Ectodermal cell (in vitro differentiated cells): Measurements from ENCODE around the gene TXNDC12.
"Not testable (repeated sequence)": the region's sequence is repeated elsewhere in the genome, so short reads cannot be mapped to it uniquely, and the experiment has no call there.

ENCODE experiments used
- H3K27ac ChIP-seq: 2 replicates; pipeline ENCODE4 v1.7.0; 2013; ENCODE audit warnings: mild to moderate bottlenecking, low read depth, low read length; ENCODE audit not compliant: insufficient read depth, poor library complexity, severe bottlenecking
- H3K27me3 ChIP-seq: 2 replicates; pipeline ENCODE4 v1.7.0; 2013; ENCODE audit warnings: mild to moderate bottlenecking, low read length; ENCODE audit not compliant: insufficient read depth, control insufficient read depth, poor library complexity, severe bottlenecking
- H3K36me3 ChIP-seq: one replicate; pipeline ENCODE4 v1.7.0; 2013; ENCODE audit warnings: low read length; ENCODE audit not compliant: control insufficient read depth, insufficient read depth
- H3K4me1 ChIP-seq: one replicate; pipeline ENCODE4 v1.7.0; 2013; ENCODE audit warnings: low read length; ENCODE audit not compliant: control insufficient read depth, insufficient read depth
- H3K4me3 ChIP-seq: 2 replicates; pipeline ENCODE4 v1.7.0; 2013; ENCODE audit warnings: low read depth, low read length, control low read depth; ENCODE audit not compliant: insufficient read depth
- H3K9me3 ChIP-seq: 2 replicates; pipeline ENCODE4 v1.7.0; 2013; ENCODE audit warnings: mild to moderate bottlenecking, low read length, moderate library complexity; ENCODE audit not compliant: control insufficient read depth
- WGBS, 2 experiments: methylation state at CpG; one replicate each; pipeline ENCODE4 v1.1.7; 2013; ENCODE audit warnings: missing lambda C conversion rate in 2 of 2; 5-methylcytosine and 5-hydroxymethylcytosine counted together

Gene TXNDC12

GRCh38 chr1:52032124-52032784, 22.7 kb downstream of the TXNDC12 start:
- Histone ChIP-seq H3K36me3 (no peaks in the 10 kb centered on the region), H3K9me3 (no peaks in the 10 kb centered on the region), H3K27ac (no peak overlapping the region), H3K4me3 (peak overlapping the region; percentile 91), H3K27me3 (no peaks in the 10 kb centered on the region), H3K4me1 (no peaks in the 10 kb centered on the region)
- WGBS, 2 experiments = 67 to 80% methylated on average over 5 of the region's 5 CpGs

GRCh38 chr1:52028839-52029238, 26.2 kb downstream of the TXNDC12 start:
- not testable (repeated sequence) for H3K4me3 ChIP-seq, H3K4me1 ChIP-seq, H3K36me3 ChIP-seq, H3K27ac ChIP-seq, H3K27me3 ChIP-seq, H3K9me3 ChIP-seq
- WGBS, 2 experiments = 91 to 97% methylated on average over 4 to 5 of the region's 5 CpGs

- H3K4me1 ChIP-seq = no peaks in the 10 kb centered on the region
- H3K27me3 ChIP-seq = no peaks in the 10 kb centered on the region
- 92 to 100% methylated on average over 1 of the region's 1 CpG for WGBS, 2 experiments
- H3K36me3 ChIP-seq = peaks cover 13% of the 10 kb centered on the region
- no peaks in the 10 kb centered on the region for H3K9me3 ChIP-seq
- H3K4me3 ChIP-seq = no peak overlapping the region
- H3K27ac ChIP-seq = no peak overlapping the region
These were observed 26.7 kb downstream of the TXNDC12 start for GRCh38 chr1:52028328-52028727.

- 89 to 95% methylated on average over 2 of the region's 2 CpGs for WGBS, 2 experiments
- Histone ChIP-seq H3K9me3 (no peaks in the 10 kb centered on the region), H3K4me3 (no peak overlapping the region)
These were observed 28.7 kb downstream of the TXNDC12 start for GRCh38 chr1:52026278-52026677.

GRCh38 chr1:52022133-52022532, 32.9 kb downstream of the TXNDC12 start:
- Histone ChIP-seq H3K4me3 (no peak overlapping the region), H3K27ac (no peak overlapping the region), H3K27me3 (no peaks in the 10 kb centered on the region), H3K9me3 (no peaks in the 10 kb centered on the region), H3K4me1 (no peaks in the 10 kb centered on the region), H3K36me3 (peaks cover 32% of the 10 kb centered on the region)
- 93 to 94% methylated on average over 2 of the region's 2 CpGs for WGBS, 2 experiments

More at GRCh38 chr1:52026278-52026677, 28.7 kb downstream of the TXNDC12 start:
- peaks cover 22% of the 10 kb centered on the region for H3K36me3 ChIP-seq
- H3K27ac ChIP-seq = no peak overlapping the region
- H3K27me3 ChIP-seq = no peaks in the 10 kb centered on the region
- H3K4me1 ChIP-seq = no peaks in the 10 kb centered on the region

GRCh38 chr1:52008071-52008809, 46.8 kb downstream of the TXNDC12 start:
- Histone ChIP-seq H3K27me3 (no peaks in the 10 kb centered on the region), H3K36me3 (no peaks in the 10 kb centered on the region), H3K4me3 (no peak overlapping the region), H3K4me1 (peaks cover 5% of the 10 kb centered on the region), H3K9me3 (no peaks in the 10 kb centered on the region), H3K27ac (no peak overlapping the region)
- WGBS, 2 experiments = 93 to 95% methylated on average over 6 of the region's 7 CpGs

- Histone ChIP-seq H3K36me3 (no peaks in the 10 kb centered on the region), H3K9me3 (no peaks in the 10 kb centered on the region), H3K27ac (no peak overlapping the region), H3K27me3 (no peaks in the 10 kb centered on the region), H3K4me1 (peaks cover 5% of the 10 kb centered on the region), H3K4me3 (no peak overlapping the region)
- 85 to 89% methylated on average over 5 of the region's 5 CpGs for whole genome bisulfite sequencing, 2 experiments
These were observed 47.6 kb downstream of the TXNDC12 start for GRCh38 chr1:52007215-52008002.

GRCh38 chr1:52006081-52006553, 48.9 kb downstream of the TXNDC12 start:
- H3K27me3 ChIP-seq, H3K36me3 ChIP-seq, H3K4me3 ChIP-seq, H3K4me1 ChIP-seq, H3K9me3 ChIP-seq: not testable (repeated sequence)
- WGBS, 2 experiments = 44 to 58% methylated on average over 2 of the region's 5 CpGs
- H3K27ac ChIP-seq = peak overlapping the region; percentile 31

- H3K4me3 ChIP-seq, H3K4me1 ChIP-seq, H3K27me3 ChIP-seq, H3K9me3 ChIP-seq, H3K36me3 ChIP-seq: not testable (repeated sequence)
- peak overlapping the region; percentile 31 for H3K27ac ChIP-seq
- WGBS, 2 experiments = 51% methylated on average over 3 of the region's 3 CpGs
These were observed 49.4 kb downstream of the TXNDC12 start for GRCh38 chr1:52005548-52005947.

- Histone ChIP-seq H3K27me3 (no peaks in the 10 kb centered on the region), H3K36me3 (no peaks in the 10 kb centered on the region), H3K27ac (no peak overlapping the region), H3K4me1 (peaks cover 5% of the 10 kb centered on the region), H3K4me3 (no peak overlapping the region), H3K9me3 (no peaks in the 10 kb centered on the region)
- WGBS, 2 experiments = 58 to 68% methylated on average over 3 to 4 of the region's 4 CpGs
These were observed 51.1 kb downstream of the TXNDC12 start for GRCh38 chr1:52003877-52004276.
